Measurements from ENCODE around the gene CHAF1A.

- TF ChIP-seq, protein P1, sequence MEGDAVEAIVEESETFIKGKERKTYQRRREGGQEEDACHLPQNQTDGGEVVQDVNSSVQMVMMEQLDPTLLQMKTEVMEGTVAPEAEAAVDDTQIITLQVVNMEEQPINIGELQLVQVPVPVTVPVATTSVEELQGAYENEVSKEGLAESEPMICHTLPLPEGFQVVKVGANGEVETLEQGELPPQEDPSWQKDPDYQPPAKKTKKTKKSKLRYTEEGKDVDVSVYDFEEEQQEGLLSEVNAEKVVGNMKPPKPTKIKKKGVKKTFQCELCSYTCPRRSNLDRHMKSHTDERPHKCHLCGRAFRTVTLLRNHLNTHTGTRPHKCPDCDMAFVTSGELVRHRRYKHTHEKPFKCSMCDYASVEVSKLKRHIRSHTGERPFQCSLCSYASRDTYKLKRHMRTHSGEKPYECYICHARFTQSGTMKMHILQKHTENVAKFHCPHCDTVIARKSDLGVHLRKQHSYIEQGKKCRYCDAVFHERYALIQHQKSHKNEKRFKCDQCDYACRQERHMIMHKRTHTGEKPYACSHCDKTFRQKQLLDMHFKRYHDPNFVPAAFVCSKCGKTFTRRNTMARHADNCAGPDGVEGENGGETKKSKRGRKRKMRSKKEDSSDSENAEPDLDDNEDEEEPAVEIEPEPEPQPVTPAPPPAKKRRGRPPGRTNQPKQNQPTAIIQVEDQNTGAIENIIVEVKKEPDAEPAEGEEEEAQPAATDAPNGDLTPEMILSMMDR (IDR thresholded peaks at IDR 0.05; ENCODE audit: low read depth, low read length, missing input control): no peak
- TF ChIP-seq ATF3 (IDR thresholded peaks at IDR 0.05) (no peak), EGR1 (IDR thresholded peaks at IDR 0.05; ENCODE audit: low read depth in 2 of 2) (no peak), TAF1 (conservative IDR thresholded peaks at IDR 0.05) (no peak), GABPA (IDR thresholded peaks at IDR 0.05 in 1 of 2, conservative IDR thresholded peaks at IDR 0.05 in 1 of 2) (no peak), REST (IDR thresholded peaks at IDR 0.05) (no peak), RAD21 (IDR thresholded peaks at IDR 0.05) (no peak), YY1 (IDR thresholded peaks at IDR 0.05) (no peak)
Measured at GRCh38 chr19:4464815-4465581, 62.6 kb downstream of the CHAF1A start.
